Activated naive CD4-positive, alpha-beta T cell (primary cell): Measurements from ENCODE around the gene CHD2.
"Not testable (repeated sequence)": the region's sequence is repeated elsewhere in the genome, so short reads cannot be mapped to it uniquely, and the experiment has no call there.

Experiments used
- DNase-seq, 4 experiments: peaks; one replicate each; lab custom pipeline; 2025; lab: John Stamatoyannopoulos, UW

CHD2 gene

DNA sequence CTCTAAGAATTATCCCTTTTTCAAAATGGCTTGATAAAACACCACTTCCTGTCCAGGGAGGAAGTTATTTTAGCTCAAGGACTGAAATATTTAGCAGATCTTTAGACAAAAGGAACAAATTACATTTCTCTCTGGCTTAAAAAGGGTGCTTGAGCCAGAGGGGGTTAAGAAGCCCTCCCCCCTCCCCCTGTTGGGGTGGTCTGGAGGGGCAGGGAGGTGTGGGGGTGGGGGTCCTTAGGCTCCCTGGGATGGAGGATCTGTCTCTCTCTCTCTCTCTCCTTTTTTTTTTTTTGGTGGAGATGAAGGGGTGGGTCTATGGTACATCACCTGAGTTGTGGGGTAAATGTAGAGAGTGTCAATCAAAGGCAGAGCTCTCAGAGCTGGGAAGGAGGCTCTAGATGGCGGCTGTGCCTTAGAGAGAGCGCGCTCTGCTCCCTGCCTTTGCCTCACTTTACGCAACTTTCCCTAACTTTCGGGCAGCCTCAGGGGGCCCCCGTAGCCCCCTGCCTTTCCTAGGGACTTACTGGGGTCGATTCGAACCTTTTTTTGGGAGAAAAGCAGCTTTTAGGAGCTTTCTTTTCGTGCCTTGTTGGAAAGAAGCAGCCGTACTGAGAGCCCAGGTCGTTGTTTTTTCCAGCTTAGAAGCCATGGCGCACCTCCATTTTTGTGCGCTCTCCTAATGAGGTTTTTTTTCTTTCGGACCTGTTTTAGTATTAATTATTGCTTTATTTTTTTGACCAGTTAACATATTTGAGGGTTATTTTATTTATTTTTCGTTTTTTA lies at the start of gene CHD2:
CHD2 (plus strand) TSS at position 377 of the 783 bp plus-strand sequence. CDS start 914 bp downstream, outside the sequence.
- DNase-seq = peak in 3 of 4 experiments; percentile 25 to 52 (median 50)

DNA sequence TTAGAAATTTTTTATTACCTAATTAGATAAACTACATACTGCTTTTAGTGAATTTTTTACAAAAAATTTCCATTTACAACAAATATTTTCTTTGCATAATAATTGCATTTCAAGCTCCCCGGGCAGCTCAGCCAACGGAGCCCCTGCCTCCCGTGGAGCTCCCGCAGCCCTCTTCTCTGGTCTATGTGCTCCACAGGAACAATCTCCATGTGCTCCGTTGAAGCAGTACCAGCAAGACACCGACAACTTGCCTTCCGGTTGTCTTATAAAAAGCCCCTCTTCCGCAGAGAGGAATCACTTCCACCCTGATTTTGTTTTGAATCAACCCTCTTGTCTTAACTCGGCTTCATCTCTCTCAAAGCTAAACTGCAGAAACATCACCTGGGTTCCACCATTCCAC lies 46.9 kb upstream of the CHD2 start:
- no peak for DNase-seq

DNA sequence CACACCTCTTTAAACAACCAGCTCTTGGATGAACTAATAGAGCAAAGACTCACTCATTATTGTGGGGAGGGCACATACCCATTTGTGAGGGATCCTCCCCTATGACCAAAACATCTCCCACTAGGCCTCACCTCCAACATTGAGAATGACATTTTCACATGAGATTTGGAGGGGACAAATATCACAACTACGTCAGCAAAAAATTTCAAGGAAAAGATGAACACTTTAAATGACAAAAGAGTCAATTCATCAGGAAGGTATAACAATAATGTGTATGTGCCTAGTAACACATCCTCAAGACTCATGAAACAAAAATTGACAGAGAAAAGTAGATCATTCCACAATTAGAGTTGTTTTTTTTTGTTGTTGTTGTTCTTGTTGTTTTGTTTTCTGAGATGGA lies 38.4 kb upstream of the CHD2 start:
- DNase-seq = no peak

DNA sequence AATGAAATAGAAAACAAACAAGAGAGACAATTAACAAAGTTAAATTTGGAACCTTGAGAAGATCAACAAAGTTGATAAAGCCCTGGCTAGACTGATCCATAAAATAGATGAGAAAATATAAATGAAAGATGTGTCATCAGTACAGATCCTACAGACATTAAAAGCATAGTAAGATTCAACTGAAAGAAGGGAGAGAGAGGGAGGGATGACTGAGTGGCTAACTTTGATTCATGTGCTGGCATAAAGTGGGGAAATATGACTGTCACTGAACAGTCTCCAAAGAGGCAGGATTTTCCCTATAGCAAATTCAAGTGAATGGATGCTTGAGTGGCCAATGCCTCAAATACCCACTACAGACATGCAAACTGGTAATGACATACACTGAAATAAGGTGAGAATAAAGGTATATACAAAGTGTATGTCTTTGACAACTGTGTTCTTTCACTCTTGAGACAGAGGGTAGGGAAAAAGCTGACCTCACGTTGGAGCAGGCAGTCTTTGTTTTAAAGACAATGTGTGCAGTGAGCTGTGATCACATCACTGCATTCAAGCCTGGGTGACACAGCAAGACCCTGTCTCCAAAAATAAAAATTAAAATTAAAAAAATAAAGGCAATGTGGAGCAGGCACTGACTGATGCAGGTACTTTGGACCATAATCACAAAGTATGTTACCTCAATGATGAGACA lies 35.9 kb upstream of the CHD2 start:
- no peak for DNase-seq

DNA sequence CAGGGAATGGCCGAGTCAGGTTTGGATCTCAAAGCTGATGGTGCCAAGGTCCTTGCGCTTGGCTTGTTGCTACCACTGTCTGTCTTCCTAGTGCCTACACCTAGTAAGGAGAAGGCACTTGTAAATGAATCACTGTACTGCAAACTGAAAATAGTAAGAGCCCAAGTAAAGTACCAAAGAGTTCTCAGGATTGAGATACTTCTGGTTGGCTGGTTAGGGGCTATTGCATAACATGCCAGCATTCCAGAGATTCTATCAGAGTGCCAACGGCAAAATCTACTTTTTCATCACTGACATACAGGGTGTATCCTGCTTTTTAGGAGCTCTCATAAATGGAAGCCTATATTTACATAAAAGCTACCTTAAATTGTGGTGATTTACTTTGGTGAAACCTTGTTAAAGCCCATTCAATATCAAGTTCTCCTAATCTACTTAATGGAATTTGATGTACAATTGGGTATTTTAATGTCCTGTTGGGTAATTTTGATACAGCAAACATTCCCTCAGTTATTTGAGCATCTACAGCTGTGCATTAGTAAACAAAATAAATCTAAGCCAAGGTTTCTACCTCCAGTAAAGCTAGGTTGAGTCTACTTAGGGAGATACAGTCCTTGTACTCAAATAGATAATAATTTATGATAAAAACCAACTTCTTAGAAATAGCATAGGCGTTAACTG lies 30.7 kb upstream of the CHD2 start:
- no peak for DNase-seq

DNA sequence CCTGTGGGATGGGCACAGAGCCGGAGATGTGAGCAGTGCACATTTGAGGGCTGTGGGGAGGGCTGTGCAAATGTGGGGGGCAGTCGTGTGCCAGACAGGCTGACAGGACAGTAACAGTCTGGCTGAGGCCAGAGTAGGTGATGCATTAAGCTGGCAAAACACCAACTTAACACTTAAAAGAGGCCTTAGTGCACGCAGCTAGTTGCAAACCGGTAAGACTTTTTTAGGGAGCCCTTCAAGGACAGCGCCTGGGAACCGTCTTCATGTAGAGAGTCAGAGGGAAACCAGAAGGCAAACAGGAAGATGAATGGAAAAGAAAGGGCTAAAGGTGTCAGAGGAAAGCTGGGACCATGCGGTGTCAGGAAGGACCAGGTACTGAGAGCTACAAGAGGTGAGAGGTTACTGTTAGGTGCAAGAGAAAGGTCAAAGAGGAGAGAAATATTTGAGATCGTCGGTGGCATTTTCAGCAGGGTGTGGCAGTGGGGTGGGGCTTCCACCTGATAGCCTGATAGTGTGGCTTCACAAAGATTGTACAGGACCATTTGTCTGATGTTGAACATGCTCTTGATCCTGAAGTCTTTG lies 30.0 kb upstream of the CHD2 start:
- no peak for DNase-seq

DNA sequence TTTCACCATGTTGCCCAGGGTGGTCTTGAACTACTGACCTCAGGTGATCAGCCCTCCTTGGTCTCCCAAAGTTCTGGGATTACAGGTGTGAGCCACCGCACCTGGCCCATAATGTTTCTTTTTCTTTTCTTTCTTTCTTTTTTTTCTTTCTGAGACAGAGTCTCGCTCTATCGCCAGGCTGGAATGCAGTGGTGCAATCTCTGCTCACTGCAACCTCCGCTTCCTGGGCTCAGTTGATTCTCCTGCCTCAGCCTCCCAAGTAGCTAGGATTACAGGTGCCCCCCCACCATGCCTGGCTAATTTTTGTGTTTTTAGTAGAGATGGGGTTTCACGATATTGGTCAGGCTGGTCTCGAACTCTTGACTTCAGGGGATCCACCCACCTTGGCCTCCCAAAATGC lies 27.2 kb upstream of the CHD2 start:
- not testable (repeated sequence) for DNase-seq

DNA sequence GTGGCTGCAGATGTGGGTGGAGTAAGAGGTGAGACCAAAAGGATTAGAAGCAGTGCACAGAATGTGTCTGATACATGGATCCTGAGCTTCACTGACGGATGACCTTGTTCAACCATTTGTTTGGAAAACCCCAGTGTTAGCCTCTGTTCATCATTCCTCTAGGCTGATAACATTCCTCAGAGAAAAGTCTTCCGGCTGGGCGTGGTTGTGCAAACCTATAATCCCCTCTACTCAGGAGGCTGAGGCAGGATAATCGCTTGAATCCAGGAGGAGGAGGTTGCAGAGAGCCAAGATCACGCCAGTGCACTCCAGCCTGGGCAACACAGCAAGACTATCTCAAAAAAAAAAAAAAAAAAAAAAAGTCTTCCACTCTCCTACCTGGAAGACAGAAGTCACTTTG lies 23.1 kb upstream of the CHD2 start:
- DNase-seq = no peak

DNA sequence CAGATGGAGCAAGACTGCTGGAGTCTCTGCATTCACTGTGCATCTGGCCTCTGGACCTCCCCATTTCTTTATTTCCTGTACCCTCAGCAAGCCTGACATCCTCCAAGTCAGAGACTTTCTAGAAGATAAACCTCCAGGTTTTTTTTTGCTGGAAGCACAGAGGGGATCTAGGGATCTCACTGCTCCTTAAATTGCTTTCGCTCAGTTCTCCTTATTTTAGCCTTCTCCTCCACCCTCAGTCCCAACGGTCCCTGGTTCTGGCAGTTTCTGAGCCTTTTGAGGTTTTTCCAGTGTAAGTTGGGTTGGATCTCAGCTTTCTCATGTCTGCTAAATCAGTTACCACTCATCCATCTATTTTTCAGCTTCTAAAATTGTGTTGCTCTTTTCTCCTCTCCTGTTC lies 22.7 kb upstream of the CHD2 start:
- no peak for DNase-seq

DNA sequence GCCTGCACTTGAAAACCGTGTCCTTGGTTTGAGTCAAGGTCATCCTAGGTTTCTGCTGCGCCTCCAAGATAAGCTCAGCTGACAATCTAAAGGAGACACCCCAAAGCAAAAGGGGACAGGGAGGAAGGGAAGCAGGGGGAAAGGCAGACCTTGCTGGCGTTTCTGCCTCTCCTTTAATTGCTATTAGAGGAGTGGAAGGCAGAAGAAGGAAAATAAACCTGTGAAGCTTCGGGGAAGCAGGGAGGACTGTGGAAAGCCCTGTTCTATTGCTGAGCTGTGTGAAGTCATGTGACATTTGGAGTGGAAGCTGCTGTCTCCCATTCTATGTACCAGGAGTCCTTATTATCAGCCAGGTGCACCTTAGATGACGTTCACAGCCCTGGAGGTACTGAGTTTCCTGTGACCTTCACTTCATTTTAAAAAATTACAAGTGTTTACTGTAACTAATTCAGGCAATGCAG lies 21.5 kb upstream of the CHD2 start:
- DNase-seq = no peak

DNA sequence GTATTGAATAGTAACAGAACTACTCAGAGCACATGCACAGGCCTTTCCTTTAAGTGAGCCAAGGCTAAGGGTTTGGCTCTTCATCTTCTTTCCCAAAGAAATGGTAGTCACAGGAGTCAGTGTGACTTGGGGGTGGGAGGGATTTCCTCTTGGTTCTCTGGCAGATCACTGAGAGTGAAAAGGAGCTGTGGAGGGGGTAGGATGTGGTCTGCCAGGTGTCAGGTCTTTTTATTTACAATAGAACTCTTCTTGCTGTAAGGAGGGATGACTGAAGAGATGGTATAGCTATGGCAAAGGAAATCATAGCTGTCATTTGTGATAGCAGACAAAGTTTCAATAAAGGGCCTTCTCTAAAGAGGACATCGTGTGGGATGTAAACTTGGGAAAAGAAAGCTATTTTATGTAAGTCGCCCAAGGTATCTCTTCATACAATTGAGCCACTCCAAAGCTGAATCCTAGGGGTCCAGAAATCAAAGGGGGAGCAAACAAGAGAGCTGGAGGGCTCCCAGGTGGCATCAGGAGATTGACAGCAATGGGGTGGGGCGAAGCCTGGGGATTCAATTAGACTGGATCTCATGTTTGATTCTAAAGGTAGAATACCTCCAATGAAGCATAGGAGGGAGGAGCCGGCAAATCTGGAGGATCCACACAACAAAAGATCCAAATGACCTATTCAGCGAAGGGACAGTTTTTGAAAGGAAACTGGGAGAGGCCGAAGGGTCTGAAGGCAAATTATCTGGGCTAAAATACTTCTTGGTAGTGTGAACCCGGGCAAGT lies 20.0 kb upstream of the CHD2 start:
- DNase-seq = no peak

DNA sequence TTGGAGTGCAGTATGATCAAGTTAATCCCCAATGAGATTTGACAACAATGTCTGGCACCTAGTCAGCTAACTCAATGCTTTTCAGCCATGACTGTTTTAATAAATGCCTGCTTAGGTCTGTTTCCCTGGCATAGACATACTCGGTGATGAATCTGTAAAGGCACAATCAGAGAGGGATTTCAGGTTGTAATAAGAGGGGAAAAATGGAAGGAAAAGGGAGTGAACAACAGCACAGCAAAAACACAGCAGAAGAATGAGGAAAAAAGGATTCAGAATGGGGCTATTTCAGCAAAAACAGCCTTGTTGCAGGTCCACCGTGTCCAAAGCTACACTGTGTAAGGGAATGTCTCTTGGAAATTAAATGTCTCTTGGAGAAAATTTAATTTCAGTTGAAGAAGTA lies 19.3 kb upstream of the CHD2 start:
- no peak for DNase-seq

DNA sequence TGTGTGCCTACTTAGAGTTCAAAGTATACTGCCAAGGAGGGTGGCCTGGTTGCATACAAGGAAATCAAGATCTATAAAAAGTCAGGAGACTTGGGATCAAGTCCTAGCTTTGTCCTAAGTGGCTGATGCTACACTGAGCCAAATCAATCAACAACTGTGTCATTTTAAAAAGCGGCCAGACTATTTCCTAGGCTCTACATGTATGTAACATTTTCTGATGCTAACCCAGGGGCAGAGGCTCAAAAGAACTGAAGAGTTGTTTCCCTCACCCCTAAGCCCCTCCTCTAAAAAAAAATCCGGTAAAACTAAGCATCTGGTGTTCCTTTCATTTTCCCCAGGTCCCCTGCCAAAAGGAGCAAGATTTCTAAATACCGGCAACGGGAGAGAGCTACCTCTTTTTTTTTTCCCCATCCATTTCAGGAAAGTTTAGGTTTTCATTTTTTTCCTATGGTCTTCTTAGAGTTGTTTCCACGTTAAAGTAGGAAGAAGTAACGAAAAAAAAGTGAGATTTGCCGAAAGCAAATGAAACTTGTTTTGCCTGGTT lies 18.8 kb upstream of the CHD2 start:
- no peak for DNase-seq

DNA sequence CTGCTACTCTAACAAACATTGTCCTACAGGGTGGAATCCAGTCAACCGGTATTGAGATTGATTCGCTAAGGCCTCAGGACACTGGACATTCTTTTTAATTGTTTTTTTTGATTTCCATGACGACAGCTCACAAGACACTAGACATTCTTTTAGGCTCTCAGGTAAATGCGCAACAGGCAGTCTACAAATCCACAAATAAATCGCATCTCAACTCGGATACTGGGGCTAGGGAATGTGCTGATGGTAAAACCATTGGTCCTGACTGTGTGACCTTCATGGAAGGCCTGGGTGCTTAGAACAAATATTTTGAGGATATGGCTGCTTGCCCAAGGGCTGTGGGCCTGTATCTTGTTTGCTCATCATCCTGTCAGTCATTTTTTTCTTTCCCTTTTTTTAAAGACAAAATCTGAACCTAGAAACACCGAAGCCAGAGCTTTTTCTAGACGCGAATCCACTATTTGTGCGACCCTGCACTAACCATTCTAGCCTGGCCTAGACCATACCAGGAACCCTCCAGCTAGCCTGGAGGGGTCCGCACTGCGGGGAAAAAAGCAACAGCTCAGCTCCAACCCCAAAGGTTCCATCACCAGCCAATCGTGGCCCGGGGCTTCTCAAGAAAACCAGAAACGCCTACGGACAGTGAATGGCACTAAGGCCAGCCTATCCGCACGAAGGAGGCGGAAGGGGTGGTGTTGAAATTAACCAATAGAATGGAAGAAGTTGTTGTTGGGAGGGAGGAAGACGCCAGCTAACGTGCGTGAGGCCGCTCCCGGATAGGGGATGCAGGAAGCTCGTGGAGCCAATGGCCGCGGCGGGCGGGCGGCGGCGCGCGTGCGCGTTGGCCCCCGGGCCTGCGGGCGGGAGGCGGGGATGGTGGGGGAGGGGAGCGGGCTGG lies 18.1 kb upstream of the CHD2 start:
- peak; percentile 95 to 98 (median 96) for DNase-seq

DNA sequence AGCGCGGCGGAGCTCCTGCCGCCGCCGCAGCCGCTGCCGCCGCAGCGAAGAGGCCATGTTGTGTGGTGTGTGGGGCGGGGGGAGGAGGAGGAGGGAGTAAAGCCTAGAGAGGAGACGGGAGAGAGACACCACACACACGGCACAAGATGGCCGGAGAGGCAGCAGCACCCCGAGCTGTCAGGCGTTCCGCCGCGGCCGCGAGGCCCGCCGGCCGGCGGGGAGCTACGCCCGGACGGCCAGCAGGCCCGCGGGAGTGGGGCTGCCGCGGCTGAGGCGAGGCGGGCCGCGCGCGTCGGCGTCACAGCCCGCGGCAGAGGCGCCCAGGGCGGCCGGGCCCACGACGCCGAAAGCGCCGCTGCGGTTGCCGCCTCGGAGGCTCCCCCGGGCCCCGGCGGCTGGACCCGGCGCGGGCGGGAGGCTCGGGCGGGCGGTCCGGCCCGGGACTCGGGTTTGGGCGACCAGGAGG lies 17.4 kb upstream of the CHD2 start:
- DNase-seq = no peak

DNA sequence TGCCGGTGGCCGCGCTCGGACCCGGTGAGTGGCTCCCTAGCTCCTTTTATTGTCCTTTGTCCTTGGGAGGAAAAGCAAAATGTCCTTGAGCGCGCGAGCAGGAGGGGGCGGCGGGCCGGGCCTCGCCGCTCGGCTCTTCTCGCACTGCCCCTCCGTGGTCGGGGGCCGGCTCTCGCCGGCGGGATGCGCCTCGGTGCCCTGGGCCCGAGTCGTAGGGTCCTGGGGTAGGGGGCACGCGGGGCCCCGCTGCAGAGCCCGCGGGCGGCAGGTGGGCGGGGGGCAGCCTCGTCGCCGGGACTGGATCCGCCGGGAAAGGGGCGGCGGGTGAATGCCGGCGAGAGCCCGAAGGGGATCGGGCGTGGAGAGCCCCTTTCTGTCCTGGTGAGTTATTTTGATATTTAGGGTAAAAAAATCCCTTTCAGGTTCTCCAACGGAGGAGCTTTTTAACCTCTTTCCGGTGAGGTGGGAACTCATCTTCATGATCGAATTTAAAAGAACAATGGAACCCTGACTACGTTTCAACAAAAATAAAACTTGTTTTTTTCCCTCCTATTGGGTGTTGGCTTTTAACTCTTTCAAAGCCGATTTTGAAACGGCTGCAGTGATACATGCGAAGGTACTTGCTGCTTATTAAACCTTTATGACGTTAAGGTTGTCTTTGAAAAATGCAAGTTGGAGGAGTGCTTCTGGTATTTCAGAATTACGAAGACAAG lies 16.8 kb upstream of the CHD2 start:
- DNase-seq = peak in 3 of 4 experiments; percentile 18 to 22 (median 20)

DNA sequence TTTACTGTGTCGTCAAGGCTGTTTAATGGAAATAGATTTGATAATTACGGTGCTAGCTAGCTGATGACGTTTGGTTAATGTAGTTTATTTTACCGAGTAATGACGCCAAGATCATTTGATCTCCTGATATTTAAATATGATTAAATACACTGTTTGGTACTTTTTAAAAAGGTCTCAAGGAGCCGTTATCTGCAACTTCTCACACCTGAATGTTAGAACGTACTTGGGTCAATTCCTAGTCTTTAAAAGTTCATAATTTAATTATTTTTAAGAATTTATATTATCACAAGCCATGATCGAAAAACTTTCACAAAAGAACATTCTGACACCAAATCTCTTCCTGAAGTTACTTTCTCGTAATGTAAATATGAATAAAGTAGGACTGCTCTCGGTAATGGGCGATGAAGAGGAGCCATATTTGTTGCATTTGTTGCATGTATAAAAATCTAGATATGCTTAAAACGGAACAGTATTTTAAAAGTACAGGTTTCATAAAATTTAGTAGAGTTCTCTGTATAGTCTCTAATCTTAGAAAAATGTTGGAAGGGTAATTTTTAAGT lies 16.2 kb upstream of the CHD2 start:
- DNase-seq = no peak

DNA sequence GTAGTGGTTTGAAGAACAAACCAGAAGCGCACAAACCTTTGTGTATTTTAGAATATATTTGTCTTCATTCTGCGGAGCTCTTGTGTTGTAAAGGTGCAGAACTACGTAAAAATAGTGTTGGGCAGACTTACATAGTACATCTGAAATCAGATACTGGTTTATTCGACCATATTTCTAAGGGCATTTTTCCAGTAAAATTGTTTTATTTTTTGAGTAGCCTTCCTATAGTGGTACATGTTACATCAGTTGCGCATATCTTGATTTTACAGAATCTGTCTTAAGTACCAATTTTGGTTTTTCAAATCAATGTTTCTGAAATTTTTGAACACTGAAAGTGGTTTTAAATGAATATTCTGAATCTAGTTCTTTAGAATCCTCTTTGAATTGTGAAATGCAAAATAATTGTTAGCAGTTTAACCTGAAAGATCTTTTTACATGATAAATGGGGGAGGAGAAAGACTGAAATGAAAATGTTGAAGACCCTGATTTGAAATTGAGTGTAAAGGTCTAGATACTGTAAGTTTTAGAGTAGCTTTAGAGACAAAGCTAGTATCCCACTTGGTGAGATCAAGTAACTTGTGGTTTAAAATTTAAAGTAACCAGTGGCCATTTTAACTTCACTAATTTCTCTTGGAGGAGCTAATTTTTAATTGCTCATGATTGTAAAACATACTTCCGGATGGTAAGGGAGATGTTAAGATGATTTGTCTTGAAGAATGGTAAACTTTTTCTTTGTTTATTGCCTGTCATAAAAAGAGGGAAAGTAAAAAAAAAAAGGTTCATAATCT lies 15.5 kb upstream of the CHD2 start:
- DNase-seq = no peak
